PC-9 (cell line): ENCODE results near the gene LUC7L3. TPM values are rescaled to one million over a fixed set of nuclear protein-coding genes. Genes with fewer than 3 reads are reported as not detected.

Experiments used
- BruUV-seq: library from RNA; stranded (reverse); fragments of 400-500 nt; replicated peaks from 2 replicates; lab custom pipeline; 2021; lab: Mats Ljungman, UMichigan
- CTCF ChIA-PET: fragments of 300-600 bp; sonication (Branson Sonifier 250); formaldehyde crosslinking; loops from one replicate; lab custom pipeline; 2022; ENCODE audit warnings: antibody characterized with exemption; lab: Charles Lee
- POLR2A ChIA-PET: fragments of 300-600 bp; sonication (Branson Sonifier 250); formaldehyde crosslinking; loops from one replicate; lab custom pipeline; 2022; ENCODE audit warnings: antibody characterized with exemption; ENCODE audit not compliant: unreplicated experiment; lab: Charles Lee
- DNase-seq, 2 experiments: peaks; one replicate each; pipeline versions ENCODE4 v3.0.0 to v3.0.0-alpha.2; 2015 to 2022; ENCODE audit warnings: mixed read lengths in 1 of 2
- H2AFZ ChIP-seq: fragments of 200-600 bp; sonication (generic); 2 replicates; pipeline ENCODE4 v1.8.1; 2017; ENCODE audit warnings: antibody characterized with exemption
- H3F3A ChIP-seq: fragments of 200-600 bp; sonication (generic); 2 replicates; pipeline ENCODE4 v1.8.1; 2017; ENCODE audit warnings: antibody characterized with exemption, mild to moderate bottlenecking, low read depth; ENCODE audit not compliant: insufficient read depth
- H3K27ac ChIP-seq: fragments of 200-600 bp; sonication (generic); 2 replicates; pipeline ENCODE4 v1.6.1; 2016; ENCODE audit warnings: mixed run types
- H3K27me3 ChIP-seq: fragments of 200-600 bp; sonication (generic); 2 replicates; pipeline ENCODE4 v1.6.1; 2016; ENCODE audit warnings: low read depth, mixed run types; ENCODE audit not compliant: insufficient read depth
- H3K36me3 ChIP-seq: fragments of 200-600 bp; sonication (generic); 2 replicates; pipeline ENCODE4 v1.6.1; 2016; ENCODE audit warnings: low read depth, mixed run types
- H3K4me1 ChIP-seq: fragments of 200-600 bp; sonication (generic); replicated peaks from 2 replicates; pipeline ENCODE4 v1.6.1; 2016; ENCODE audit warnings: mixed run types; ENCODE audit not compliant: insufficient read depth
- H3K4me2 ChIP-seq: fragments of 200-600 bp; sonication (generic); 2 replicates; pipeline ENCODE4 v1.6.1; 2017; ENCODE audit warnings: mixed run types
- H3K4me3 ChIP-seq: fragments of 200-600 bp; sonication (generic); 2 replicates; pipeline ENCODE4 v1.6.1; 2016; ENCODE audit warnings: mixed run types
- H3K79me2 ChIP-seq: fragments of 200-600 bp; sonication (generic); 2 replicates; pipeline ENCODE4 v1.6.1; 2017; ENCODE audit warnings: low read depth, mixed run types
- H3K9me2 ChIP-seq: fragments of 200-600 bp; sonication (generic); 2 replicates; pipeline ENCODE4 v1.8.1; 2017; ENCODE audit warnings: mild to moderate bottlenecking; ENCODE audit not compliant: insufficient read depth
- H3K9me3 ChIP-seq: fragments of 200-600 bp; sonication (generic); 2 replicates; pipeline ENCODE4 v1.8.1; 2016; ENCODE audit warnings: low read depth; ENCODE audit not compliant: insufficient read depth
- H4K20me1 ChIP-seq: fragments of 200-600 bp; sonication (generic); 2 replicates; pipeline ENCODE4 v1.8.1; 2017; ENCODE audit not compliant: insufficient read depth
- EZH2 ChIP-seq: fragments of 200-600 bp; sonication (generic); IDR thresholded peaks from 2 replicates; pipeline ENCODE4 v1.8.0; 2017; ENCODE audit warnings: antibody characterized with exemption, low read depth
- intact Hi-C: fragments of 100-400 bp; cut with micrococcal nuclease; formaldehyde crosslinking; loops from one replicate; pipeline ENCODE4 v1.10.0; 2022; ENCODE audit not compliant: unreplicated experiment
- total RNA-seq: library from RNA; stranded (reverse); gene quantifications from 2 replicates; pipeline ENCODE4 v1.2.3, GENCODE V29; 2021
- TF ChIP-seq, protein P1 (sequence below): fragments of 200-600 bp; sonication (generic); conservative IDR thresholded peaks from 2 replicates; pipeline ENCODE4 v1.6.1; 2017; ENCODE audit warnings: mixed run types, antibody characterized with exemption, mild to moderate bottlenecking, moderate library complexity

LUC7L3 gene
- total RNA-seq, 1 experiment from 2014 or later: 147 TPM

DNA sequence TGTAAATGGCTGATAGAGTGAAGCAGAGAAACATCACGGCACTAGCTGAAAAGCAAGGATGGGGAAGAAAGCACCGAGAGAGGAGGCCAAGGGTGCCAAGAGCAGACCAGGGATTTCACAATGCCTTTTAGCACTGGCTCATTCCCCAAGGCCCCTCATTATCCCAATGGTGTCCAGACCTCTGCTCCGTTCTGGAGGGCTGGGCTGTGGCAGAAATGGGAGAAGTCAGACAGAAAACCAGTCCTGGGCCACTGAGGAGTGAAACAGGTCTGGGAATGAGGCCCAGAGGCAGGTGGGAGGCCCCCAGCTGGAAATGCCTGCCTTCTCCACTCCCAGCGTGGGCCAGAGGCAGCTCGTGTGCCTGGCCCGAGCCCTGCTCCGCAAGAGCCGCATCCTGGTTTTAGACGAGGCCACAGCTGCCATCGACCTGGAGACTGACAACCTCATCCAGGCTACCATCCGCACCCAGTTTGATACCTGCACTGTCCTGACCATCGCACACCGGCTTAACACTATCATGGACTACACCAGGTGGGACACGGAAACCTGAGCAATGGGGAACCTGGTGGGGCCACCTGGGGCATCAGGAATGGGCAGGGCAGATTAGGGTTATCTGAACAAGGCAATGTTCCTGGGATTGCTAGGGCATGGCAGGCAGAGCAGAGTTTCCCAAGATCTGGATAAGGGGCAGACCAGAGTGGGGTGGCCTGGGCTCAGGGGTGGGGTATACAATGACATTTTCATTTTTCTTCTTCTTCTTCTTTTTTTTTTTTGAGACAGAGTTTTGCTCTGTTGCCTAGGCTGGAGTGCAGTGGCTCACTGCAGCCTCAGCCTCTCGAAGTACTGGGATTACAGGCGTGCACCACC, 32.0 kb upstream of the LUC7L3 start:
- TF ChIP-seq, protein P1, sequence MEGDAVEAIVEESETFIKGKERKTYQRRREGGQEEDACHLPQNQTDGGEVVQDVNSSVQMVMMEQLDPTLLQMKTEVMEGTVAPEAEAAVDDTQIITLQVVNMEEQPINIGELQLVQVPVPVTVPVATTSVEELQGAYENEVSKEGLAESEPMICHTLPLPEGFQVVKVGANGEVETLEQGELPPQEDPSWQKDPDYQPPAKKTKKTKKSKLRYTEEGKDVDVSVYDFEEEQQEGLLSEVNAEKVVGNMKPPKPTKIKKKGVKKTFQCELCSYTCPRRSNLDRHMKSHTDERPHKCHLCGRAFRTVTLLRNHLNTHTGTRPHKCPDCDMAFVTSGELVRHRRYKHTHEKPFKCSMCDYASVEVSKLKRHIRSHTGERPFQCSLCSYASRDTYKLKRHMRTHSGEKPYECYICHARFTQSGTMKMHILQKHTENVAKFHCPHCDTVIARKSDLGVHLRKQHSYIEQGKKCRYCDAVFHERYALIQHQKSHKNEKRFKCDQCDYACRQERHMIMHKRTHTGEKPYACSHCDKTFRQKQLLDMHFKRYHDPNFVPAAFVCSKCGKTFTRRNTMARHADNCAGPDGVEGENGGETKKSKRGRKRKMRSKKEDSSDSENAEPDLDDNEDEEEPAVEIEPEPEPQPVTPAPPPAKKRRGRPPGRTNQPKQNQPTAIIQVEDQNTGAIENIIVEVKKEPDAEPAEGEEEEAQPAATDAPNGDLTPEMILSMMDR: no peak
- no peak for TF ChIP-seq EZH2
- no peak overlapping the region for H3K4me3 ChIP-seq
- H3K27ac ChIP-seq: no peak overlapping the region
- H3K79me2 ChIP-seq: no peaks in the 10 kb centered on the region
- BruUV-seq: no TSS peak
- H3K4me2 ChIP-seq: no peak overlapping the region
- peaks cover 89% of the 10 kb centered on the region for H3K4me1 ChIP-seq
- H2AFZ ChIP-seq: no peak overlapping the region
- peaks cover 51% of the 10 kb centered on the region for H3K36me3 ChIP-seq
- intact Hi-C loops: loop anchor here (2.0 kb wide), 1 partner anchor 27 kb away; no protein-coding TSS in a partner anchor
- H3K9me3 ChIP-seq: no peaks in the 10 kb centered on the region
- no peaks in the 10 kb centered on the region for H3K9me2 ChIP-seq
- H3K27me3 ChIP-seq: no peaks in the 10 kb centered on the region
- ChIA-PET POLR2A (no interaction called here), CTCF (no interaction called here)
- H3F3A ChIP-seq: peaks cover 99% of the 10 kb centered on the region
- H4K20me1 ChIP-seq: no peaks in the 10 kb centered on the region; the same call in 1 of the 2 replicates
- DNase-seq: no peak

DNA sequence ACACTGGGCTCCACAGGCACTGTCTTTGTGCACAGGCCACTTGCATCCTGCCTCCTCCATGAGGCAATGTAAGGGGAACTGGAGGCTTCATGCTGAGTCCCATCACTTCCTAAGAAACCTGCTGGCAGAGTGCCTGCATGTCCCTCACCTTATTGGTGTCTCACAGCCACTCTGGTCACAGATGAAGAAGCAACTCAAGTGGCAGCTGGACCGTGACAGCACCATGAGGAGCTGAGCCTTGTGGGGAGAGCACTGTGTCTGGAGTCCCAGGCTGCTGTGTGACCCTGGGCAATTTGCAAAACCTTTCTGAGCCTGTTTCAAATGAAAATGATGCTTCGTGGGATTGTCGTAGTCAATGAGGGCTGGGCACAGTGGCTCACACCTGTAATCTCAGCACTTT, 31.2 kb upstream of the LUC7L3 start:
- H3K9me2 ChIP-seq: no peaks in the 10 kb centered on the region
- no peaks in the 10 kb centered on the region for H3K9me3 ChIP-seq
- H4K20me1 ChIP-seq: no peaks in the 10 kb centered on the region; the same call in 1 of the 2 replicates
- CTCF ChIA-PET: no interaction called here
- H3K4me1 ChIP-seq: peaks cover 92% of the 10 kb centered on the region
- POLR2A ChIA-PET: no interaction called here
- H3K27me3 ChIP-seq: no peaks in the 10 kb centered on the region
- no peak overlapping the region for H3K4me2 ChIP-seq
- no peak overlapping the region for H2AFZ ChIP-seq
- peaks cover 99% of the 10 kb centered on the region for H3F3A ChIP-seq
- H3K4me3 ChIP-seq: no peak overlapping the region
- no peak for TF ChIP-seq EZH2
- TF ChIP-seq, protein P1: no peak
- peaks cover 51% of the 10 kb centered on the region for H3K36me3 ChIP-seq
- intact Hi-C loops: no loop called here
- H3K79me2 ChIP-seq: 0 out of 2 replicates have a peak, but pooled peaks cover under 1% of the 10 kb centered on the region
- DNase-seq: no peak
- BruUV-seq: no TSS peak
- H3K27ac ChIP-seq: no peak overlapping the region

DNA sequence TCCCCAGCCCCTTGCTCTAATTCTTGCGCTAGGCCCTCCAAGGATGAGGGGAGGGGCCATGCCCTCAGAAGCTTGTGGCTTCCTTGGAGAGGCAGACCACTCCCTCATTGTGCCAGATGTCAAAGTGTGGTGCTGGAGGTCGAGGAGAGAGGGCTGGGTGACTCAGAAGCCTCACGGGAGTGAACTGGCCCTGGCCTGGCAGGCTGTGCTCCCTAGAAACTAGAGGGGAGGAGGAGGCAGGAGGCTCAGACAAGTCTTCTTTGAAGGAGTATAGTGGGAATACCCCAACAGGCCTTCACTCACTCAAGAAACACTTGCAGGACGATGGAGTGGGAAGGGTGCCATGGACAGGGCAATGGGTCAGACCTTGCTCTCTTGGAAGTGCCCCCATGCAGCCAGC, 30.2 kb upstream of the LUC7L3 start:
- 0 out of 2 replicates have a peak overlapping the region, but pooled peaks have one; percentile 8 for H3K27ac ChIP-seq

More for the DNA sequence above, 30.2 kb upstream of the LUC7L3 start:
- Histone ChIP-seq H3K9me3 (no peaks in the 10 kb centered on the region), H3K79me2 (0 out of 2 replicates have a peak, but pooled peaks cover 5% of the 10 kb centered on the region), H2AFZ (no peak overlapping the region), H4K20me1 (no peaks in the 10 kb centered on the region; the same call in 1 of the 2 replicates), H3K4me3 (no peak overlapping the region), H3K27me3 (no peaks in the 10 kb centered on the region), H3K4me2 (peak overlapping the region; percentile 23), H3F3A (peaks cover 99% of the 10 kb centered on the region), H3K9me2 (no peaks in the 10 kb centered on the region), H3K36me3 (peaks cover 56% of the 10 kb centered on the region), H3K4me1 (peaks cover 92% of the 10 kb centered on the region)
- DNase-seq: peak; percentile 60 to 82
- ChIA-PET CTCF (no interaction called here), POLR2A (interaction anchor here (0.5 kb wide), 1 partner anchor 50 kb away, joined by 4 read pairs; no protein-coding TSS in a partner anchor)
- no TSS peak for BruUV-seq
- TF ChIP-seq, protein P1: no peak
- no peak for TF ChIP-seq EZH2
- intact Hi-C loops: no loop called here
